BJ (cell line): ENCODE measurements around the gene FIS1. TPM values are rescaled to one million over a fixed set of nuclear protein-coding genes. Genes with fewer than 3 reads are reported as not detected.
A peak's percentile ranks its signal among the peaks of the same experiment; 100 is the strongest.
"Not testable (repeated sequence)": the region's sequence is repeated elsewhere in the genome, so short reads cannot be mapped to it uniquely, and the experiment has no call there.

Experiments used
- CTCF ChIA-PET: fragments of 350-600 bp; formaldehyde crosslinking; extraction: SDS; loops from one replicate; lab custom pipeline; 2021; ENCODE audit warnings: antibody characterized with exemption, inconsistent platforms; lab: Yijun Ruan, JAX
- POLR2A ChIA-PET: fragments of 300-600 bp; sonication (Branson Sonifier 250); formaldehyde crosslinking; extraction: SDS; loops from one replicate; lab custom pipeline; 2021; ENCODE audit warnings: antibody characterized with exemption; lab: Charles Lee
- DNase-seq: peaks from one replicate; pipeline ENCODE4 v3.0.0-alpha.2; 2011; ENCODE audit warnings: low read depth
- H3K27me3 ChIP-seq: 2 replicates; pipeline ENCODE4 v1.6.0; 2011; ENCODE audit warnings: low read length; ENCODE audit not compliant: control insufficient read depth, insufficient read depth
- H3K36me3 ChIP-seq: 2 replicates; pipeline ENCODE4 v1.5.1; 2011; ENCODE audit warnings: low read length; ENCODE audit not compliant: control insufficient read depth, insufficient read depth
- H3K4me3 ChIP-seq: 2 replicates; pipeline ENCODE4 v1.5.1; 2011; ENCODE audit warnings: low read depth, mild to moderate bottlenecking, control low read depth, low read length
- polyA plus RNA-seq: library from polyadenylated mRNA; depleted of rRNA; stranded (reverse); fragments of >200 nt; gene quantifications from 2 replicates; pipeline ENCODE4 v1.2.3, GENCODE V29; 2011
- TF ChIP-seq, protein P1 (sequence below): IDR thresholded peaks from 2 replicates; pipeline ENCODE4 v1.5.1; 2011; ENCODE audit warnings: low read depth, mild to moderate bottlenecking, control low read depth, inconsistent platforms, low read length, moderate library complexity; ENCODE audit not compliant: insufficient read depth

Gene FIS1
- polyA plus RNA-seq, 1 experiment = 329 TPM

DNA sequence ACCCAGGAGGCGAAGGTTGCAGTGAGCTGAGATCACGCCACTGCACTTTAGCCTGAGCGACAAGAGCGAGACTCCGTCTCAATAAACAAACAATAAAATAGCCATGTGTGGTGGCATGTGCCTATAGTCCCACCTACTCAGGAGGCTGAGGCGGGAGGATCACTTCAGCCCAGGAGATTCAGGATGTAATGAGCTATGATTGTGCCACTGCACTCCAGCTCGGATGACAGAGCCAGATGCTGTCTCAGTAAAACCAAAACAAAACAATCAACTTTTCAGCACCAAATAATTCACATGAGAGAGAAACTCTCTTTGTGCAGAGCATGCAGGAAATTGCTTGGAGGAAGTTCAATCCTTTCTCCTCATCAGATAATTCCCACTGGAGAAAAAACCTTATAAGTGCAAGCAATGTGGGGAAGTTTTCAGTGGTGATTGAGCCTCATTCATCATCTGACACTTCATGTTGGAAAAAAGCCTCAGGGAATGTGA lies 13.4 kb upstream of the FIS1 start:
- ChIA-PET POLR2A (no interaction called here), CTCF (interaction anchor here (0.7 to 1.8 kb wide), 5 partner anchors 8 to 115 kb away, joined by 3 to 7 read pairs (median 3); no protein-coding TSS in a partner anchor)
- Histone ChIP-seq H3K36me3 (no peaks in the 10 kb centered on the region), H3K27me3 (peaks cover 2% of the 10 kb centered on the region), H3K4me3 (no peak overlapping the region)
- TF ChIP-seq, protein P1, sequence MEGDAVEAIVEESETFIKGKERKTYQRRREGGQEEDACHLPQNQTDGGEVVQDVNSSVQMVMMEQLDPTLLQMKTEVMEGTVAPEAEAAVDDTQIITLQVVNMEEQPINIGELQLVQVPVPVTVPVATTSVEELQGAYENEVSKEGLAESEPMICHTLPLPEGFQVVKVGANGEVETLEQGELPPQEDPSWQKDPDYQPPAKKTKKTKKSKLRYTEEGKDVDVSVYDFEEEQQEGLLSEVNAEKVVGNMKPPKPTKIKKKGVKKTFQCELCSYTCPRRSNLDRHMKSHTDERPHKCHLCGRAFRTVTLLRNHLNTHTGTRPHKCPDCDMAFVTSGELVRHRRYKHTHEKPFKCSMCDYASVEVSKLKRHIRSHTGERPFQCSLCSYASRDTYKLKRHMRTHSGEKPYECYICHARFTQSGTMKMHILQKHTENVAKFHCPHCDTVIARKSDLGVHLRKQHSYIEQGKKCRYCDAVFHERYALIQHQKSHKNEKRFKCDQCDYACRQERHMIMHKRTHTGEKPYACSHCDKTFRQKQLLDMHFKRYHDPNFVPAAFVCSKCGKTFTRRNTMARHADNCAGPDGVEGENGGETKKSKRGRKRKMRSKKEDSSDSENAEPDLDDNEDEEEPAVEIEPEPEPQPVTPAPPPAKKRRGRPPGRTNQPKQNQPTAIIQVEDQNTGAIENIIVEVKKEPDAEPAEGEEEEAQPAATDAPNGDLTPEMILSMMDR = no peak
- DNase-seq = no peak

DNA sequence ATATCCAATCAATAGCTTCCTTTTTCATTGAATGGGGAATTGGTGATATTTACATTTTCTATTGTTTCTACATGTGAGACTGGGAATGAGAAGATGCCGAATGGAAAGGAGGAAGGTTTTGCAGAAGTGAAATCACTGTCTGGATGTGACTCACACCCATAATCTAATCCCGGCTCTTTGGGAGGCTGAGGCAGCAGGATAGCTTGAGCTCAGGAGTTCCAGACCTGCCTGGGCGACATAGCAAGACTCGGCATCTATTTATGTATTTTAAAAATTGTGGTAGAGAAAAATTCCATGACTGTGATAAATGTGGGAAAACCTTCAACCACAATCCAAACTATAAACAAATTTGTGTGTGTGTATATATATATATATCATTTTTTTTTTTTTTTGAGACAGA lies 10.9 kb upstream of the FIS1 start:
- ChIA-PET CTCF (interaction anchor here (0.7 to 2.4 kb wide), 3 partner anchors 12 to 27 kb away, joined by 3 to 11 read pairs (median 11); partner anchors contain the start of gene FIS1), POLR2A (no interaction called here)
- Histone ChIP-seq H3K27me3 (no peaks in the 10 kb centered on the region; the same call in 1 of the 2 replicates), H3K4me3 (no peak overlapping the region), H3K36me3 (no peaks in the 10 kb centered on the region)
- TF ChIP-seq, protein P1 = no peak
- DNase-seq = no peak

DNA sequence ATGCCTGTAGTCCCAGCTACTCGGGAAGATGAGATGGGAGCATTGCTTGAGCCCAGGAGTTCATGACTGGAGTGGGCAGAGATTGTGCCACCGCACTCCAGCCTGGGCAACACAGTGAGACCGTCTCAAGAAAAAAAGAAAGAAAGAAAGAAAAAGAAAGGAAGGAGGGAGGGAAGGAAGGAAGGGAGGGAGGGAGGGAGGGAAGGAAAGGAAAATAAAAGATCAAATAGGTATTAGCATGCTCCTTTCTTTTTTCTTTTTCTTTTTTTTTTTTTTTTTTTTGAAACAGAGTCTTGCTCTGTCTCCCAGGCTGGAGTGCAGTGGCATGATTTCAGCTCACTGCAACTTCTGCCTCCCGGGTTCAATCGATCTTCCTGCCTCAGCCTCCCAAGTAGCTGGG lies 8.3 kb upstream of the FIS1 start:
- H3K4me3 ChIP-seq, POLR2A ChIA-PET, H3K27me3 ChIP-seq, H3K36me3 ChIP-seq, DNase-seq: not testable (repeated sequence)
- CTCF ChIA-PET = interaction anchor here (1.1 kb wide), 1 partner anchor 9 kb away, joined by 3 read pairs; no protein-coding TSS in a partner anchor

DNA sequence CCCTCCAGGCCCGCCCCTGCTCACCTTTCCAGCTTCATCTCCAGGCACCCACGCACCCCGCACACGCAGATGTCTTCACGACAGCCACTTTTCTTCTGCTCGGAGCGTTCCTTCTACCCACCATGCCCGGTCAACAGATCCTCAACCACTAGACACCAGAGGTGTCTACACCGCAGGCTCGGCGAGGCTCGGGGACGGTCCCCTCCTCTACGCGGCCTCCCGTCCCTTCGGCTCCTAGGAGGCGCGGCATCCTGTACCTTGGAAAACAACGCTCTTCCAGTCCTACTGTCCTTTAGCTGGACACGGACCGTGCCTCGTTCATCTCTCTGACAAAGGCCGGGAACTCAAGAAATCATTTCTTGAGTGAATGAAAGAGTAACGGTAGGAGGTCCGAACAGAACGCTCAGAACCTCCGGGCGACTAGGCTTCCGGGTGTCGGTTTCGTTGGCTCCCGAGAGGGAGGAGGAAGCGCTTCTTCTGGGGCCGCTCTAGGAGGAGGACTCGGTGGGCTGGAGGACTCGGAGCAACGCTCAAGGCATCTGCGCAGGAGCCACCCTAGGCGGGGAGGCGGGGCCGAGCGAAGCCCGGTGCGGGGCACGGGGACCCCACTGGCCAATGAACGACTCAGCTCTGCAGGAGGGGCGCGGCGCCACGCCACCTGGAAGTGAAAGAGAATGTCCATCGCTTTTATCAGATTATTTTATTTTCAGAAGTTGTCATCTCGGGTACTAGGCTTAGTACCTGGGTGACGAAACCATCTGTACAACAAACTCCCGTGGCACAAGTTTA lies 7.2 kb upstream of the FIS1 start:
- peak overlapping the region; percentile 100 for H3K4me3 ChIP-seq
- H3K36me3 ChIP-seq = peaks cover 3% of the 10 kb centered on the region; the same call in 1 of the 2 replicates
- ChIA-PET POLR2A (no interaction called here), CTCF (interaction anchor here (0.6 to 1.6 kb wide), 6 partner anchors 30 to 357 kb away, joined by 3 to 5 read pairs (median 3); no protein-coding TSS in a partner anchor)
- no peaks in the 10 kb centered on the region for H3K27me3 ChIP-seq
- DNase-seq = peak; percentile 81
- TF ChIP-seq, protein P1 = no peak

DNA sequence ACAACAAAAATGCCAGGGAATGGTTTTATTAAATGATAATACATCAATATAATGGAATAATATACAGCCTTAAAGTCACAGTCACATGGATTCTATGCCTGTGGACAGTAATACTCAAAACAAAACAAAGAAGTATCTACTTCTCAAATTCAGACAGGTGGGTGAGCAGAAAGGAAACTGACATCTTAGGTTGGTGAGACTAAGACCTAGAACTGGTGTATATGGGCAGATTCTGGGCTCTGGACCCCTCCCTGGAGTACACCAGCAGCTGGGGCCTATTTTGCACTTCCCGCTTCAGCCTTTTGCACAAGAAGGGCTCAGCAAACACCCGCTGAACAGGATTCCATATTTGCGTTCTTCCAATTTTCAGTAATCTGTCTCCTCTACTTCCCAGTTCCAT lies 5.4 kb upstream of the FIS1 start:
- ChIA-PET CTCF (no interaction called here), POLR2A (interaction anchor here (0.7 kb wide), 1 partner anchor 1036 kb away, joined by 11 read pairs; the partner anchor contains the start of gene SH2B2)
- H3K4me3 ChIP-seq = no peak overlapping the region
- TF ChIP-seq, protein P1 = no peak
- DNase-seq = no peak
- no peaks in the 10 kb centered on the region for H3K27me3 ChIP-seq
- H3K36me3 ChIP-seq = peaks cover 3% of the 10 kb centered on the region; the same call in 1 of the 2 replicates
